Measurements from ENCODE around the gene BRDT. TPM values are rescaled to one million over a fixed set of nuclear protein-coding genes. Genes with fewer than 3 reads are reported as not detected.

BRDT gene
- total RNA-seq, 2 donors from 2014 or later, result not detected

- Histone ChIP-seq H3K9me3 (no peaks in the 10 kb centered on the region), H3K36me3 (no peaks in the 10 kb centered on the region), H3K27ac (no peak overlapping the region), H3K27me3 (no peaks in the 10 kb centered on the region), H3K4me3 (no peak overlapping the region), H3K4me1 (peaks cover 0 to 4% of the 10 kb centered on the region in 2 donors)
- TF ChIP-seq CTCF (IDR thresholded peaks at IDR 0.05), result no peak
- no peak for DNase-seq (ENCODE audit: low spot score)
Observed at GRCh38 chr1:92031281-92032110, 82.3 kb downstream of the BRDT start.

- no peaks in the 10 kb centered on the region for H3K4me1 ChIP-seq
- no peaks in the 10 kb centered on the region for H3K27me3 ChIP-seq
- H3K36me3 ChIP-seq, result no peaks in the 10 kb centered on the region
- DNase-seq (ENCODE audit: low spot score), result no peak
- H3K4me3 ChIP-seq, result no peak overlapping the region
- H3K27ac ChIP-seq, result no peak overlapping the region
- no peaks in the 10 kb centered on the region for H3K9me3 ChIP-seq
- no peak for TF ChIP-seq CTCF (IDR thresholded peaks at IDR 0.05)
Observed at GRCh38 chr1:92037400-92037799, 88.2 kb downstream of the BRDT start.

- Histone ChIP-seq H3K36me3 (no peaks in the 10 kb centered on the region), H3K27me3 (no peaks in the 10 kb centered on the region), H3K9me3 (no peaks in the 10 kb centered on the region), H3K27ac (no peak overlapping the region), H3K4me1 (no peaks in the 10 kb centered on the region), H3K4me3 (no peak overlapping the region)
- no peak for DNase-seq (ENCODE audit: low spot score)
- no peak for TF ChIP-seq CTCF (IDR thresholded peaks at IDR 0.05)
Observed at GRCh38 chr1:92038695-92039346, 89.6 kb downstream of the BRDT start.

GRCh38 chr1:92040971-92041370 is 91.8 kb downstream of the BRDT start:
- no peak for DNase-seq (ENCODE audit: low spot score)
- H3K4me3 ChIP-seq, result no peak overlapping the region
- no peaks in the 10 kb centered on the region for H3K36me3 ChIP-seq
- no peaks in the 10 kb centered on the region for H3K4me1 ChIP-seq
- no peak for TF ChIP-seq CTCF (IDR thresholded peaks at IDR 0.05)
- H3K27ac ChIP-seq, result no peak overlapping the region
- no peaks in the 10 kb centered on the region for H3K27me3 ChIP-seq
- no peaks in the 10 kb centered on the region for H3K9me3 ChIP-seq

GRCh38 chr1:92043621-92044020 is 94.4 kb downstream of the BRDT start:
- no peaks in the 10 kb centered on the region for H3K4me1 ChIP-seq
- no peak for DNase-seq (ENCODE audit: low spot score)
- H3K4me3 ChIP-seq, result no peak overlapping the region
- no peaks in the 10 kb centered on the region for H3K27me3 ChIP-seq
- H3K27ac ChIP-seq, result no peak overlapping the region
- no peaks in the 10 kb centered on the region for H3K9me3 ChIP-seq
- no peak for TF ChIP-seq CTCF (IDR thresholded peaks at IDR 0.05)
- H3K36me3 ChIP-seq, result no peaks in the 10 kb centered on the region

Data from right atrium auricular region (tissue), 2 donors.